ENCODE measurements around the gene CYLD. TPM values are rescaled to one million over a fixed set of nuclear protein-coding genes. Genes with fewer than 3 reads are reported as not detected.

The CYLD gene
- total RNA-seq, 4 donors from 2014 or later: 24.3 to 56.1 (median 30.0) TPM

GRCh38 chr16:50736448-50736847 is 5.4 kb upstream of the CYLD start:
- Histone ChIP-seq H3K27me3 (no peaks in the 10 kb centered on the region), H3K4me3 (no peak overlapping the region), H3K4me1 (peaks cover 0 to 4% (median 4%) of the 10 kb centered on the region in 4 donors), H3K27ac (no peak overlapping the region), H3K9me3 (no peaks in the 10 kb centered on the region), H3K36me3 (no peaks in the 10 kb centered on the region)
- DNase-seq: no peak
- TF ChIP-seq CTCF (IDR thresholded peaks at IDR 0.05) (no peak), POLR2A (IDR thresholded peaks at IDR 0.05) (no peak)

GRCh38 chr16:50737420-50737959 is 4.4 kb upstream of the CYLD start:
- TF ChIP-seq POLR2A (IDR thresholded peaks at IDR 0.05): no peak
- TF ChIP-seq CTCF (IDR thresholded peaks at IDR 0.05): no peak
- Histone ChIP-seq H3K36me3 (no peaks in the 10 kb centered on the region), H3K4me3 (no peak overlapping the region), H3K27me3 (no peaks in the 10 kb centered on the region), H3K27ac (no peak overlapping the region), H3K9me3 (no peaks in the 10 kb centered on the region), H3K4me1 (peaks cover 0 to 4% (median 4%) of the 10 kb centered on the region in 4 donors)
- DNase-seq: no peak

GRCh38 chr16:50739031-50739430 is 2.9 kb upstream of the CYLD start:
- no peak overlapping the region for H3K27ac ChIP-seq
- no peaks in the 10 kb centered on the region for H3K27me3 ChIP-seq
- no peak for DNase-seq
- no peak overlapping the region for H3K4me3 ChIP-seq
- H3K36me3 ChIP-seq: no peaks in the 10 kb centered on the region
- H3K9me3 ChIP-seq: no peaks in the 10 kb centered on the region
- TF ChIP-seq CTCF (IDR thresholded peaks at IDR 0.05): no peak
- no peak for TF ChIP-seq POLR2A (IDR thresholded peaks at IDR 0.05)
- H3K4me1 ChIP-seq: peaks cover 0 to 15% (median 7%) of the 10 kb centered on the region in 4 donors

GRCh38 chr16:50740736-50741135 is 1.1 kb upstream of the CYLD start:
- no peaks in the 10 kb centered on the region for H3K27me3 ChIP-seq
- H3K36me3 ChIP-seq: peaks cover 0 to 3% (median 0%) of the 10 kb centered on the region in 3 donors
- H3K9me3 ChIP-seq: no peaks in the 10 kb centered on the region
- no peak for DNase-seq
- peak overlapping the region in 2 of 4 donors; percentile 70 to 99 for H3K27ac ChIP-seq
- TF ChIP-seq POLR2A (IDR thresholded peaks at IDR 0.05) (no peak), CTCF (IDR thresholded peaks at IDR 0.05) (no peak)
- H3K4me3 ChIP-seq: no peak overlapping the region
- peaks cover 0 to 19% (median 11%) of the 10 kb centered on the region in 4 donors for H3K4me1 ChIP-seq

- DNase-seq: no peak
- Histone ChIP-seq H3K9me3 (no peaks in the 10 kb centered on the region), H3K36me3 (peaks cover 0 to 4% (median 0%) of the 10 kb centered on the region in 3 donors), H3K27me3 (no peaks in the 10 kb centered on the region), H3K27ac (peak overlapping the region; percentile 35 to 99 (median 63)), H3K4me3 (peak overlapping the region; percentile 39 to 99 (median 78)), H3K4me1 (peaks cover 0 to 20% (median 13%) of the 10 kb centered on the region in 4 donors)
- TF ChIP-seq CTCF (IDR thresholded peaks at IDR 0.05) (no peak), POLR2A (IDR thresholded peaks at IDR 0.05) (no peak)
These were observed 583 bp upstream of the CYLD start for GRCh38 chr16:50741225-50741780.
